ENCODE results near the gene CDH23. TPM values are rescaled to one million over a fixed set of nuclear protein-coding genes. Genes with fewer than 3 reads are reported as not detected.
A peak's percentile ranks its signal among the peaks of the same experiment; 100 is the strongest.

CDH23 gene
- total RNA-seq, 1 donor from 2014 or later: 1.3 TPM

DNA sequence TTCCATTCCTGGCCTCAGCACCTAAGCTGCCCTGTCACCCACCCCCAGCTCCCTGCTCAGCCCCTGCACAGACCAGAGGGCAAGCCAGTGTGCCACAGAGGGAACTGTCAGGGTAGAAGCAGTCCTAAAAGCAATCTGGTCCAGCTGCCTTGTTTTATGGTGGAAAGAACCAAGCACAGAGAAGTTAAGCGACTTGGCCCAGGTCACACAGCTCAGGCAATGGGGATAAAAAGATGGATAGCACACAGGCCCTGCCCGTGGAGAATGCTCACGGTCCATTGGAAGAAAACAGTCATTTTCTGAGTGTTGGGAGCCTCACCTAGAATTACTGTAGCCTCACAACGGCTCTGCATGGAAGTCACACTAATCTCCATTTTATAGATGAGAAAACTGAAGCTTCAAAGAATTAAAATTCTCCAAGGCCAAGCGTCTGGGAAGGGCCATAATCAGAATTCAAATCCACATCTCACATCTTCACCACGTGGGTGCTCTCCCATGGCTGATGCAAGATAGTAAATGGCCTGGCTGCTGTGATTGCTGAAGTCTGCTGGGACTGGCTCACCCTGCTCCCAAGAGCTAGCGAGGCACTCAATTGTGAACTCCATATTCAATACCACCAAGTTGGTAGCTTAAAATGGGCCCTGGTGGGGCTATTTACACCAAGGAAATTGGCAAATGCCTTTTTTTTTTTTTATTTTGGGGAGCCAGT, 296.0 kb downstream of the CDH23 start:
- H3K4me3 Mint-ChIP-seq: no peak overlapping the region
- no peaks in the 10 kb centered on the region for H3K27me3 Mint-ChIP-seq
- H3K27ac Mint-ChIP-seq: no peak overlapping the region
- peaks cover 27% of the 10 kb centered on the region for H3K4me1 Mint-ChIP-seq
- DNase-seq: no peak
- peaks cover 4% of the 10 kb centered on the region for H3K36me3 Mint-ChIP-seq (ENCODE audit: low read depth)
- peaks cover 5% of the 10 kb centered on the region for H3K9me3 Mint-ChIP-seq
- intact Hi-C loops (cut with micrococcal nuclease): no loop called here

DNA sequence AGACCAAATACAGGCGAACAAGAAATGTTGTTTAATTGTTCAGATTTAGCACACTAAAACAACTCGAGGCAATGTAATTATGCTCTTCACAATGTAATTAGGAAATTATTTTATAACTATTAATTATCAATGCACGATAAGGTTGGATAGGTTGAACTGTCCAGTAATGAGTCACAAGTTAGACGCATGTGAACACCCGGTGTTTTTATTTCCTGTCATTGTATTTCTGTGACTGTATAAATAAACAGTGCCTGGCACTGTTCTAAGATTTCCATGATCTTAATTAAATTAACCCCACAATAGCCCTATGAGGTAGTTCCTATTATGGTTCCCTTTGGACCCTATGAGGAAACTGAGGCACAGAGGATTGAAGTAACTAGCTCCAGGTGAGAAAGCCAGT, 296.7 kb downstream of the CDH23 start:
- Mint-ChIP-seq H3K9me3 (no peaks in the 10 kb centered on the region), H3K4me1 (peaks cover 30% of the 10 kb centered on the region)
- intact Hi-C loops (cut with micrococcal nuclease): no loop called here

DNA sequence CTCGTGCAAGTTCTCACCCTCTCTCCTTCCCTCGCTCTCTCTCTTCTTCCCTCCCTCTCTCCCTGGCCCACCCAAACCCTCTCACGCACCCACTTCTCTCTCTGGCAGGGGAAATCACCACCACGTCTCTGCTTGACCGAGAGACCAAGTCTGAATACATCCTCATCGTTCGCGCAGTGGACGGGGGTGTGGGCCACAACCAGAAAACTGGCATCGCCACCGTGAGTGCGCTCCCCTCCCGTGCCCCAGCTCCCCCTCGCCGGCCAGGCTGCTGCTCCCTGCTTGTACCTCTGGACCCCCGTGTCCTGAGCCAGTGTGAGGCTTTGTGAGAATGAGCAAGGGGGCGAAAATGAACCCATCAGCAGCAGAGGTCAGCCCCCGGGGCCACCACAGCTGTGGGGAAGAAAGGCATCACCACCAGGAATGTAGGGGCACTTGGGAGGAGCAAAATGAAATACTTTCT, 297.4 kb downstream of the CDH23 start:
- Mint-ChIP-seq H3K36me3 (ENCODE audit: low read depth) (no peaks in the 10 kb centered on the region), H3K4me3 (peak overlapping the region; percentile 69), H3K27ac (peak overlapping the region; percentile 80), H3K27me3 (no peaks in the 10 kb centered on the region), H3K4me1 (peaks cover 35% of the 10 kb centered on the region), H3K9me3 (no peaks in the 10 kb centered on the region)
- intact Hi-C loops (cut with micrococcal nuclease): no loop called here
- no peak for DNase-seq

More for the DNA sequence above, 296.7 kb downstream of the CDH23 start:
- no peaks in the 10 kb centered on the region for H3K36me3 Mint-ChIP-seq (ENCODE audit: low read depth)
- H3K27ac Mint-ChIP-seq: no peak overlapping the region
- no peak for DNase-seq
- H3K27me3 Mint-ChIP-seq: no peaks in the 10 kb centered on the region
- H3K4me3 Mint-ChIP-seq: no peak overlapping the region

DNA sequence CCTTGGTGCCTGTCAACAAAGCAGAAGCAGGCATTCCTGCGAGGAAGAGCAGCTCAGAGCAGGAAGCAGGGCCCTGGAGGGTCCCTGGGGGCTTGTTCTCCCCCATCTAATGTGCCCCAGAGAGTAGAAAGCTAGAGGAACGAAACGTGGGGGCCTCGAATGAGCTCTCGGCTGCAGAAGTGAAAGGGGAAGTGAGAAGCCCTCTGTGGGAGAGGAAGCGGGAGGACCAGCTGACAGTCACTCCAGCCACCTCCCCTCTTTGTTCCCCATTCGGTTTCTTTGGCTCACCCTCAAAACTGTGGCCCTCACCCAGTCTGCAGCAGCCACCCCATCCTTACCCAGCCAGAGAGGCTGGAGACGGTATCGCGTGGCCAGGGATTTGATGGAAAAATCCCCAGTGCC, 297.8 kb downstream of the CDH23 start:
- H3K36me3 Mint-ChIP-seq (ENCODE audit: low read depth): no peaks in the 10 kb centered on the region
- intact Hi-C loops (cut with micrococcal nuclease): no loop called here
- peak; percentile 84 for DNase-seq
- peak overlapping the region; percentile 80 for H3K27ac Mint-ChIP-seq
- no peaks in the 10 kb centered on the region for H3K9me3 Mint-ChIP-seq
- no peaks in the 10 kb centered on the region for H3K27me3 Mint-ChIP-seq
- H3K4me1 Mint-ChIP-seq: peaks cover 39% of the 10 kb centered on the region
- H3K4me3 Mint-ChIP-seq: peak overlapping the region; percentile 69

DNA sequence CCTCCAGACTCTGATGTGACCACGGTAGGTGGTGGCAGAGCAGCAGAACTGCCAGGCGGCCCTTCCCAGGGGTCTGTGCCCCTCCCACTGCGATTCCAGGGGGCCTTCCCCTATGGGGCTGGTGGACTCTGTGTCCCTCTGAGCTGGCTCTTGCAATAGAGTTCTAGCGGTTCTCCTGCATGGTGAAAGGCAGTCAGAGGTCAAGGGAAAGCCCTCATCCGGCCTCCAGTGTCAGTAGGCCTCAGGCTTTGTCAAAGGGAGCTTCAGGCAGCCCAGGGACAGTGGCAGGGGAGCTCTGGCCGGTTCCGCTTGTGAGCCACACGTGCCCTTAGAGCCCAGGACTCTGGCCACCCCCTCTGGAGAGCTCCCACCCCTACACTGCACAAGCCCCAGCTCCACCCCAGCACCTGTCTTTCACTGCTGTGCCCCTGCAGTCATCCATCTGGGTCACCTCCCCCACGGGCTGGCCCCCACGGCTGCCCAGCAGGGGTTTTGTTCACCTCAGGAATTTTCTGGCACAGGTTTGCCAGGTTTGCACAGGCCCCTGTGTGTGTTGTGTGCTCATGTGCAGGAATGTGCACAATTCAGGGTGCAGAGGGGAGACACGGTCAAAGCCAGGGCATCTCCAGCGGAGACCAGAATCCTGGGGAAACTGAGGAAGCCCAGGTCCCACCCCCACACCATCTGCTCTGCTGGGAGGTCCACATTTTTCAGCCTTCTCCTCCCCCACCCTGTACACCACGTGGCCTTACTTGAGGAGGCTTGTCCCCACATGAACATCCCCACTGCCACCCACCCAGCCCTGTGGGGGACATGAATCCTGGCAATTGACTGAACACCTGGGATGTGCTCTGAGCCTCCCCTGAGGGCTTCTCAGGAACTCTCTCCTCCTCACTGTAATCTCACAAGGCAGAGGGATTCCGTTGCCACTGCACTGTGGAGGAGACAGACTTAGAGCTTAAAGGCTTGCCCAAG, 299.1 kb downstream of the CDH23 start:
- no peak overlapping the region for H3K4me3 Mint-ChIP-seq
- peaks cover 39% of the 10 kb centered on the region for H3K4me1 Mint-ChIP-seq
- H3K36me3 Mint-ChIP-seq (ENCODE audit: low read depth): no peaks in the 10 kb centered on the region
- intact Hi-C loops (cut with micrococcal nuclease): loop anchor here (2.0 to 5.0 kb wide), 2 partner anchors 117 to 381 kb away; no protein-coding TSS in a partner anchor
- no peaks in the 10 kb centered on the region for H3K9me3 Mint-ChIP-seq
- no peaks in the 10 kb centered on the region for H3K27me3 Mint-ChIP-seq
- no peak for DNase-seq
- H3K27ac Mint-ChIP-seq: no peak overlapping the region

DNA sequence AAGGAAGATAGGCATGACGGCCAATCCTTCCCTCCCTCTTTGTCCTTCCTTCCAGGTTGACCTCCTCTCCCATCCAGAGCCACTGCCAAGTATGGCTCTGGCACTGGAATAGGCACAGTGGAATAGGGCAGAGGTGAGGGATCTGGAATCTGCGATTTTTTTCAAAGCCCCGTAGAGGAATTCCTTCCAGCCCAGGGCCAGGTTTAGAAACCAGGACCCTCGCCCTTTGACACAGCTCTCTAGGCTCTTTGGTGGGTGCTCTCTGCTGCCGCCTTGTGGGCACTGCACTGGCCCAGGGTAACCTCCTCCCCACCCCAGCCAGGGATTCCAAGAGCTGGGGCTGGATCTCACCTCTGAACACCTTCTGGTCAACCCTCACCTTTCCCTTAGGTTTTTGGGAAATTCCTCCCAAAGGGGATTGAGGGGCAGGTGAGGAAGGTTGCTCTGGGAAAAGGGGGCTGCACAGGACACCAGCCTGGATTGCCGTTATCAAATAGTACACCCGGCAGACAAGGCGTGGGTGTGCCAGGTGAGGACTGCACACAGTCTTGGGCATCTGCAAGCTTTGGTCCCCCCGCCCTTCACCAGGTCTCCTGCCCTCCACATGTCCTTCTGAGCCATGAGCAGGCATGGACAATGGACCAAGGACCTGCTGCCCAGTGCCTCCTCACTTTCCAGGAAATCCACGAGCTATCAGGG, 300.1 kb downstream of the CDH23 start:
- no peaks in the 10 kb centered on the region for H3K36me3 Mint-ChIP-seq (ENCODE audit: low read depth)
- peaks cover 39% of the 10 kb centered on the region for H3K4me1 Mint-ChIP-seq
- DNase-seq: peak; percentile 90
- no peaks in the 10 kb centered on the region for H3K27me3 Mint-ChIP-seq
- intact Hi-C loops (cut with micrococcal nuclease): loop anchor here (1.0 to 5.0 kb wide), 3 partner anchors 30 to 382 kb away; no protein-coding TSS in a partner anchor
- H3K9me3 Mint-ChIP-seq: no peaks in the 10 kb centered on the region
- H3K27ac Mint-ChIP-seq: no peak overlapping the region
- H3K4me3 Mint-ChIP-seq: no peak overlapping the region

DNA sequence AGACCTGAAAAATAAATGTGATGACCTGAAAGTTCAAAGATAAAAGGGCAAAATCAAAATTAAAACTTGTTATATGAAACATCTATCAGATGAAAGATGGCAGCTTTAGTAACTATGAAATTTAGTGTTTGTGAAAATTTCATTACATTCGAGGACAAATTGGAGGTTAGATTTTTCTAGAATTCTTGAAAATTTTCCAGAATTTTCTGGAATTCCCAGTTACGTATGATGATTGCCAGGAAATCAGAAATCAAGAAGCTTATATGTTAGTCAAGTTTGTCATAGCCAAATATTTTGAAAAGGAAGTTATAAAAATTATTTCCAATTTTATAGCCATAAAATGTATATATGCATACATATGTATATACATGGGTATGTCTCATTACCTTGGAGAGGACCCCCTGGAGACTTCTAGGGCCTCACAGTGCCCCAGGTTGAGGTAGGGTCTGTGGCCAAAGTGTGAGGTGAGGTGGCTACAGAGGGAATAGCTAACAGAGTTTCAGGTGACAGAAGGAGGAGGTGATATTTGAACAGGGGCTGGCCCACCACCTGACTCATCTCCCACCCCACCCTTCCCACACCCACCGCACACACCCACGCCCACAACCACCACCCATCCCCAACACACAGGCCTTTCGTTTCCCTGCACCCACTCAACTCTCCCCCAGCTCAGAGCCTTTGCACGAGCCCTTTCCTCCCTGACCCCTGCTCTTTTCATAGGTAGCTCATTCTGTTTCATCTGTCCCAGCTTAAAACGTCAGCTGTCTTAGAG, 301.4 kb downstream of the CDH23 start:
- no peaks in the 10 kb centered on the region for H3K36me3 Mint-ChIP-seq (ENCODE audit: low read depth)
- no peaks in the 10 kb centered on the region for H3K9me3 Mint-ChIP-seq
- H3K27ac Mint-ChIP-seq: peak overlapping the region; percentile 48
- H3K4me3 Mint-ChIP-seq: peak overlapping the region; percentile 37
- H3K27me3 Mint-ChIP-seq: no peaks in the 10 kb centered on the region
- peaks cover 39% of the 10 kb centered on the region for H3K4me1 Mint-ChIP-seq
- intact Hi-C loops (cut with micrococcal nuclease): loop anchor here (1.0 to 5.0 kb wide), 4 partner anchors 28 to 383 kb away; partner anchors contain the start of gene VSIR
- DNase-seq: peak; percentile 67

DNA sequence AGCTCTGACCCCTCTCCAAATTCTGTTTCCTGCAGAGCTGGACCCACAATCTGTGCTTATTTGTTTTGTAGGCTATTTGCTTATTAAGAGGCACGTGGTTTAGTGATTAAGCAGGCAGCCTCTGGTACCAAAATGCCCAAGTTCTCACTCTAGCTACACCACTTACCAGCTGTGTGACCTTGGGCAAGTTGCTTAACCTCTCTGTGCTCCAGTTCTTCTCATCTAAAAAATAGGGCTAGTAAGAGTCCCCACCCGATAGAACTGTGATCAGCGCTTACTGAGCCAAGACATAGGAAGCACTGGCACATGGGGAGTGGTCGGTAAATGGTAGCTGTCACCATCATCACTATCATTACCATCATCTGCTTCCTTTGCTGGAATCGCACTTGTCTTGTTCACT, 302.0 kb downstream of the CDH23 start:
- Mint-ChIP-seq H3K4me3 (peak overlapping the region; percentile 37), H3K4me1 (peaks cover 36% of the 10 kb centered on the region), H3K27ac (peak overlapping the region; percentile 48), H3K27me3 (no peaks in the 10 kb centered on the region), H3K36me3 (ENCODE audit: low read depth) (no peaks in the 10 kb centered on the region), H3K9me3 (no peaks in the 10 kb centered on the region)
- DNase-seq: no peak
- intact Hi-C loops (cut with micrococcal nuclease): loop anchor here (2.0 to 5.0 kb wide), 2 partner anchors 74 to 114 kb away; partner anchors contain the start of gene VSIR

DNA sequence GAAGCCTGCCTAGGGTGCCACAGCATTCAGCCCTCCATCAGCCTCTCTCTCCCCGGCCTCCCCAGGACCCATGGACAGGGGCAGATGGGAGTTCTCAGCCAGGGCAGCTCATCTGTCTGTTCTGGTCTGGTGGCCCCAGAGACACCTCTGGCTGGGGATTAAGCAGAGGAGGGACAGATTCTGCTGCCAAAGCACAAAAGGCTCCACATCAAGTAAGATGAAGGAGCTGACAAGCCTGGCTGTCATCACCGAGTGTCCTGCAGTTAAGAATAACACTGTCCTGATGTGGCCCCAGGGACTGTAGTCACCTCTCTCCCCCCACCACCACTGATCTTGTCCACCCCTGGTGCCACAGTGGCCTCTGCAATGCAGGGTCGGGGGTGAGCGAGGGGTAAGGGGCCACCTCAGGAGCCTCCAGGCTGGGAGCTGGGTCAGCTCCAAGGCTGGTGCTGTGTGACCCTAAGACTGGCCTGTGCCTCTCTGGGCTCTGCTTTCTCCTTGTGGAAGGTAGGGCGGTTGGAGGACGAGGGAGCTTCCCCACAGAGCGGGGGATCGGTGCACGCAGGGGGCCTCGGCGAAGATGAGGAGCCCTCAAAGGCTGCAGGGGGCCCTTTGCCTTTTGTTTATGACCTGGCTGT, 304.1 kb downstream of the CDH23 start:
- DNase-seq: no peak
- intact Hi-C loops (cut with micrococcal nuclease): no loop called here
- Mint-ChIP-seq H3K4me1 (peaks cover 23% of the 10 kb centered on the region), H3K4me3 (no peak overlapping the region), H3K36me3 (ENCODE audit: low read depth) (no peaks in the 10 kb centered on the region), H3K27ac (no peak overlapping the region), H3K27me3 (no peaks in the 10 kb centered on the region), H3K9me3 (no peaks in the 10 kb centered on the region)

DNA sequence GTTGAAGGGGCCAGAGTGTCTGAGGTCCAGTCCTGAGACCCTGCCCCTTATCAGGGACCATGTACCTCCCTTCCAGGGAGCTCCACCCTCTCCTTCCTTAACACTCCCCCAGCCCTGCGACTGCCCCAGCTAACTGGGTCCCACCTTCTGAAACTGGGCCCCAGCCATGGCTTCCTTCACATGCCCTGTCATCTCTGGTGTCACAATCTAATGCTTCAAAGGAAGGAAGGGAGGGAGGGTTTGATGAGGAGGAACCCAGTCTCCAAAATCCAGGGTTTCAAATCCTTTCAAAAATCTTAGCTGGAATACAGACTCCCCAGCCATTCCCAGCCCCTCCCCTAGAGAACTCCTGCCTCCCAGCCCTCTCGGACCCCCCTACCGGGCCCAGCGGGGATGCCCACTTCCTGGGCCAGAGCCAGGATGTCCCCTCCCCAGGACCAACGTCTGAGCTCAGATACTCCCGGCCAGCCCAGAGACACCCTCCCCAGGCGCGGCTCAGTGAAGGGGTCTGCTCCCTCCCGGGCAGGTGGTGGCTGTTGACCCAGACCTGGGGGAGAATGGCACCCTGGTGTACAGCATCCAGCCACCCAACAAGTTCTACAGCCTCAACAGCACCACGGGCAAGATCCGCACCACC, 304.9 kb downstream of the CDH23 start:
- Mint-ChIP-seq H3K27me3 (no peaks in the 10 kb centered on the region), H3K9me3 (no peaks in the 10 kb centered on the region), H3K4me3 (no peak overlapping the region), H3K4me1 (peaks cover 22% of the 10 kb centered on the region), H3K36me3 (ENCODE audit: low read depth) (no peaks in the 10 kb centered on the region), H3K27ac (no peak overlapping the region)
- intact Hi-C loops (cut with micrococcal nuclease): no loop called here
- DNase-seq: no peak

DNA sequence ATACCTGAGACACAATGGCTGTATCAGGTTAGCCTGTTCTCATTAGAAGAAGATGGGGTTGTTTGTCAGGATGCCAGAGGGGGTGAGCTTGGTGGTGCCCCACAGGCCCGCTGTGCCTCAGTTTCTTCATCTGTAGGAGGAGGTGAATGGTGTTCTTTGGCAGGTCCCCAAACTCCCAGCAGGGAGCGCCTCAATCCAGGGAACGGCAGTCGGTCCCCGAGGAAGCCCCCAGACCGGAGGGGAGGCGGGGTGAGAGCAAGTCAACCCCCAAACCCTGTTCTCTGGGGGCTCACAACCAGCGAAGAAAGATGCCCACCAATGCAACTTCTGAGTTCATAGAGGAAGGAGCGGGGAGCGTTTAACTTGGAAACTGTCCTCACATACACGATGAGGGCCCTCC, 306.9 kb downstream of the CDH23 start:
- DNase-seq: no peak
- intact Hi-C loops (cut with micrococcal nuclease): no loop called here
- H3K9me3 Mint-ChIP-seq: no peaks in the 10 kb centered on the region
- no peaks in the 10 kb centered on the region for H3K36me3 Mint-ChIP-seq (ENCODE audit: low read depth)
- H3K27ac Mint-ChIP-seq: peak overlapping the region; percentile 34
- H3K4me3 Mint-ChIP-seq: no peak overlapping the region
- no peaks in the 10 kb centered on the region for H3K27me3 Mint-ChIP-seq
- peaks cover 18% of the 10 kb centered on the region for H3K4me1 Mint-ChIP-seq

DNA sequence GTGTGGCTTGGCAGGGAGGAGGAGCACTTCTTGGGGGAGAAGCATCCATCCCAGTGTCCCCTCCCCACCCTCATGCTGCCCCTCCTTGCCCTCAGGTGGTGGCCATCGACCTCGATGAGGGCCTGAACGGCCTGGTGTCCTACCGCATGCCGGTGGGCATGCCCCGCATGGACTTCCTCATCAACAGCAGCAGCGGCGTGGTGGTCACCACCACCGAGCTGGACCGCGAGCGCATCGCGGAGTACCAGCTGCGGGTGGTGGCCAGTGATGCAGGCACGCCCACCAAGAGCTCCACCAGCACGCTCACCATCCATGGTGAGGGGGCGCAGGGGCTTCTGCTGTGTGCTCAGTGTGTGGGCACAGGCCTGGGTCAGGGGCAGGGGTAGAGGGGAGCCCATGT, 308.1 kb downstream of the CDH23 start:
- Mint-ChIP-seq H3K9me3 (no peaks in the 10 kb centered on the region), H3K27ac (no peak overlapping the region), H3K4me1 (peaks cover 18% of the 10 kb centered on the region), H3K27me3 (no peaks in the 10 kb centered on the region), H3K4me3 (no peak overlapping the region), H3K36me3 (ENCODE audit: low read depth) (no peaks in the 10 kb centered on the region)
- intact Hi-C loops (cut with micrococcal nuclease): loop anchor here (5.0 kb wide), 1 partner anchor 323 kb away; no protein-coding TSS in a partner anchor
- no peak for DNase-seq

Measured in activated CD4-positive, alpha-beta T cell treated with anti-CD3 and anti-CD28 coated beads, Interleukin-2, amount 10 ng/mL, durations not matched to agents 24 days and 14 days (primary cell).